Psoas muscle (tissue), 8 donors: ENCODE results near the gene SLC12A6. TPM values are rescaled to one million over a fixed set of nuclear protein-coding genes. Genes with fewer than 3 reads are reported as not detected.
"Not testable (repeated sequence)": the region's sequence is repeated elsewhere in the genome, so short reads cannot be mapped to it uniquely, and the experiment has no call there.

Experiments used
- ATAC-seq, 4 donors: fragments of 200-7000 bp; cut with Tn5 transposase; one replicate each; pipeline ENCODE4 v1.9.1; 2020; ENCODE audit warnings: moderate library complexity in 3 of 4, mild to moderate bottlenecking in 2 of 4
- DNase-seq, 2 donors: peaks; one replicate each; pipeline ENCODE4 v3.0.0-alpha.2; 2020
- H3K27ac ChIP-seq: fragments of 200-600 bp; one replicate; pipeline ENCODE4 v1.8.0; 2022
- H3K27me3 ChIP-seq, 3 donors: fragments of 200-600 bp in 1 of 3; one replicate each; pipeline versions ENCODE4 v1.6.1 to v1.8.0; 2013 to 2022; ENCODE audit warnings: low read length in 2 of 3, mild to moderate bottlenecking in 2 of 3, moderate library complexity in 1 of 3; ENCODE audit not compliant: insufficient read depth in 3 of 3
- H3K36me3 ChIP-seq, 2 donors: fragments of 200-600 bp in 1 of 2; one replicate each; pipeline versions ENCODE4 v1.6.1 to v1.8.0; 2013 to 2022; ENCODE audit warnings: low read depth in 1 of 2, mild to moderate bottlenecking in 1 of 2, moderate library complexity in 1 of 2; ENCODE audit not compliant: insufficient read depth in 1 of 2
- H3K4me1 ChIP-seq: fragments of 200-600 bp; one replicate; pipeline ENCODE4 v1.8.0; 2022
- H3K4me3 ChIP-seq: fragments of 200-600 bp; one replicate; pipeline ENCODE4 v1.8.0; 2022; ENCODE audit warnings: mild to moderate bottlenecking
- H3K9me3 ChIP-seq: fragments of 200-600 bp; one replicate; pipeline ENCODE4 v1.8.0; 2022
- WGBS, 3 donors: extraction: QIAGEN DNeasy Blood & Tissue Kit; methylation state at CpG; one replicate each; pipeline versions ENCODE4 v1.1.6 to v1.1.7; 2013; 5-methylcytosine and 5-hydroxymethylcytosine counted together
- intact Hi-C, 2 donors: fragments of 100-400 bp; cut with DNase I; formaldehyde crosslinking; loops; one replicate each; pipeline versions ENCODE4 v1.11.0 to v1.14.2; 2022
- polyA plus RNA-seq, 3 donors: library from polyadenylated mRNA; stranded (reverse); fragments of 200-250 nt; gene quantifications; one replicate each; pipeline ENCODE4 v1.2.3, GENCODE V29; 2013
- total RNA-seq, 4 donors: library from RNA; stranded (reverse); fragmentation: NEBNext Ultra II Directional in 2 of 4; extraction: Animal tissue kit (Norgen Biotek cat#: 25700) in 2 of 4; gene quantifications; one replicate each; pipeline versions ENCODE4 v1.2.1 to v1.2.4, GENCODE V29; 2021 to 2023
- TF ChIP-seq, protein P1 (sequence below): fragments of 200-600 bp; IDR thresholded peaks from one replicate; pipeline ENCODE4 v1.8.0; 2022; ENCODE audit warnings: antibody characterized with exemption
- donor health status: healthy with polysubstance abuse.
- donor health status: DM: no; HTN: no; CAD: no; lungs with moderate emphysema.
- donor health status: Bipolar disorder and iron deficiency.
- donor health status: healthy.
- donor health status: DM: yes; HTN: yes; CAD: no.
- donor health status: DM: no; HTN: no; CAD: no.
- donor health status: DM: no; HTN: no; CAD: no.
- donor health status: DM: yes; HTN: yes; CAD: no.

SLC12A6 gene
- total and polyA plus RNA-seq, 7 donors, result 2.3 to 22.1 (median 12.3) TPM

DNA sequence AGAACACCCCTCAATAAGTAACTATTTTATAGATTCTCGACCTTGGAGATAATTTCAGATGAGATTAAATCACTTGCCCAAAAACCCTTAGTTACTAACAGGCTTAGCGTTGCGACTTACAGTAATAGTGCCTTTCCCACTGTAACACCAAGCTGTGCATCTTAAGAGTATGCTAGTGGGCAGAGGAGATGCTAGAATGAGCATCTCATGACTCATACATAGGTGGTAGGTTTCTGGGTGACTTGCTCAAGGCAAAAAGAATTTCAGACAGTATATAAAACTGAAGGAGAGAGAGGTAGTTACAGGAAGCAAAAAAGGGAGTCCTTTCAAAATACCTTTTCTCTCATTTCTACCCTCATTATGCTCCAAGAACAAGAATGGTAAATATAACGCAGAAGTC, 131.6 kb downstream of the SLC12A6 start:
- DNase-seq (no peak), ATAC-seq (no peak)
- TF ChIP-seq, protein P1, sequence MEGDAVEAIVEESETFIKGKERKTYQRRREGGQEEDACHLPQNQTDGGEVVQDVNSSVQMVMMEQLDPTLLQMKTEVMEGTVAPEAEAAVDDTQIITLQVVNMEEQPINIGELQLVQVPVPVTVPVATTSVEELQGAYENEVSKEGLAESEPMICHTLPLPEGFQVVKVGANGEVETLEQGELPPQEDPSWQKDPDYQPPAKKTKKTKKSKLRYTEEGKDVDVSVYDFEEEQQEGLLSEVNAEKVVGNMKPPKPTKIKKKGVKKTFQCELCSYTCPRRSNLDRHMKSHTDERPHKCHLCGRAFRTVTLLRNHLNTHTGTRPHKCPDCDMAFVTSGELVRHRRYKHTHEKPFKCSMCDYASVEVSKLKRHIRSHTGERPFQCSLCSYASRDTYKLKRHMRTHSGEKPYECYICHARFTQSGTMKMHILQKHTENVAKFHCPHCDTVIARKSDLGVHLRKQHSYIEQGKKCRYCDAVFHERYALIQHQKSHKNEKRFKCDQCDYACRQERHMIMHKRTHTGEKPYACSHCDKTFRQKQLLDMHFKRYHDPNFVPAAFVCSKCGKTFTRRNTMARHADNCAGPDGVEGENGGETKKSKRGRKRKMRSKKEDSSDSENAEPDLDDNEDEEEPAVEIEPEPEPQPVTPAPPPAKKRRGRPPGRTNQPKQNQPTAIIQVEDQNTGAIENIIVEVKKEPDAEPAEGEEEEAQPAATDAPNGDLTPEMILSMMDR, result no peak
- Histone ChIP-seq H3K4me3 (no peak overlapping the region), H3K27ac (no peak overlapping the region), H3K27me3 (no peaks in the 10 kb centered on the region), H3K36me3 (no peaks in the 10 kb centered on the region), H3K4me1 (peaks cover 8% of the 10 kb centered on the region), H3K9me3 (no peaks in the 10 kb centered on the region)
- 93 to 97% (median 95%) methylated on average over 4 of the region's 4 CpGs for WGBS, 3 donors
- intact Hi-C loops, result no loop called here

DNA sequence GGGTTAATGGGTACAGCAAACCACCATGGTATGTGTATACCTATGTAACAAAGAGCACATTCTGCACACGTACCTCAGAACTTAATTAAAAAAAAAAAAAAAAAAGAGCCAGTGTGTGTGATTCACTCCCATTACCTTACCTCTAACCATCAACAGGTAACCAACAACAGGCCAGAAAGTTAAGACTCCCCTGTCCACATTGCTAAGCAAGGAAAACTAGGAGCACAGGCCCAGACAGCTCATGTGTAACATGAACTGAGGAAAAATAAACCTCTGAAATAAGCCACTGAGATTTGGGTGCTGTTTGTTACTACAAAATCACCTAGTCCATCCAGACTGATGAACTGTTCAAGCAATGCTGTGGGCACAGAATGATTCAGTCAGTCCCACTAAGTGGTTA, 133.6 kb downstream of the SLC12A6 start:
- no peak for DNase-seq
- no peak for ATAC-seq
- Histone ChIP-seq H3K4me1 (peaks cover 6% of the 10 kb centered on the region), H3K36me3 (no peaks in the 10 kb centered on the region), H3K27me3 (no peaks in the 10 kb centered on the region), H3K4me3 (no peak overlapping the region), H3K9me3 (no peaks in the 10 kb centered on the region), H3K27ac (no peak overlapping the region)
- TF ChIP-seq, protein P1, result no peak
- 93 to 100% (median 95%) methylated on average over 1 of the region's 1 CpG for WGBS, 3 donors
- intact Hi-C loops, result no loop called here

DNA sequence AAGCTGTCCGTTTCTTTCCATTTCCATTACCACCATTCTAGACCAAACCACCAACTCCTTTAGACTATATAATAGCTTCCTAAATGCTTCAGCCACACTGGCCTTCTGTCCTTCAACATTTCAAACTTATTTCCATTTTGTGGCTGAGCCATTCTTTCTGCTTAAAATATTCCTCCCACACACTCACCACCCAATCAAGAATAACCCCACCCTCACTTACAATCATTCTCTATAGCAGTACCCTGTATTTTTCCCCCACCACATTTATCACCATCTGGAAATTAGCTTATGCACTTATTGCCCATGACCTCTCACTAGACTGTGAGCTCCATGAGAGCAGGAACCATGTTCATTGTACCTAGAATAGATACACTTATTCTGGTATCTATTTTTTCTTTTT, 134.3 kb downstream of the SLC12A6 start:
- no peak overlapping the region for H3K4me3 ChIP-seq
- H3K27ac ChIP-seq, result no peak overlapping the region
- DNase-seq (no peak), ATAC-seq (no peak)
- H3K27me3 ChIP-seq, result no peaks in the 10 kb centered on the region
- H3K4me1 ChIP-seq, result no peaks in the 10 kb centered on the region
- no peaks in the 10 kb centered on the region for H3K36me3 ChIP-seq
- H3K9me3 ChIP-seq, result no peaks in the 10 kb centered on the region
- TF ChIP-seq, protein P1, result no peak
- 88 to 94% (median 93%) methylated on average over 1 of the region's 1 CpG for WGBS, 3 donors
- intact Hi-C loops, result no loop called here

DNA sequence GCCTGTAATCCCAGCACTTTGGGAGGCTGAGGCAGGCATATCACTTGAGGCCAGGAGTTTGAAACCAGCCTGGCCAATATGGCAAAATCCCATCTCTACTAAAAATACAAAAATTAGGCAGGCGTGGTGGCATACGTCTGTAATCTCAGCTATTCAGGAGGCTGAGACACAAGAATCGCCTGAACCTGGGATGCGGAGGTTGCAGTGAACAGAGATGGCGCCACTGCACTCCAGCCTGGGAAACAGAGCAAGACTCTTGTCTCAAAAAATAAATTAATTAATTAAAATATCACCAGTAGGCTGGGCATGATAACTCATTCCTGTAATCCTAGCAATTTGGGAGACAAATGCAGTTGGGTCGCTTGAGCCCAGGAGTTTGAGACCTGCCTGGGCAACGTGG, 144.3 kb downstream of the SLC12A6 start:
- intact Hi-C loops, H3K36me3 ChIP-seq, ATAC-seq, H3K9me3 ChIP-seq, H3K4me3 ChIP-seq, H3K27me3 ChIP-seq, H3K4me1 ChIP-seq, H3K27ac ChIP-seq, DNase-seq: not testable (repeated sequence)
- 82 to 97% (median 90%) methylated on average over 7 of the region's 7 CpGs for WGBS, 3 donors

DNA sequence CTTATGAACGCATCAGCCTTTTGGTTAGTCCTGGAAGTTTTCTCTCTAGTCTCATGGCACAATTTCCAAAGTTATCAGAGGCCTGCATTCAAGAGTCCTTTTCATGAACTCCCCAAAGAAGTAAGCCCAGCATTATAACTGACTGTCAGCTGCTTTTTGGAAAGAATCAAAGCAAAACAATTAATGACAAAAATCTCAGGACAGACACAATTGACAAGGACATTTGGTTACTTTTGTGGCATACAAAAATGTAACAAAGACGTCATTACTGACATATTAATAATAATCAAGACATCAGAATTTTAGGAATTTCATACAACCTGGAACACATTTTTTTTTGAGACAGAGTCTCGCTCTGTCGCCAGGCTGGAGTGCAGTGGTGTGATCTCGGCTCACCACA, 148.9 kb downstream of the SLC12A6 start:
- ATAC-seq, result no peak
- Histone ChIP-seq H3K36me3 (no peaks in the 10 kb centered on the region), H3K4me1 (peaks cover 6% of the 10 kb centered on the region), H3K27me3 (no peaks in the 10 kb centered on the region), H3K9me3 (no peaks in the 10 kb centered on the region), H3K4me3 (no peak overlapping the region), H3K27ac (no peak overlapping the region)
- DNase-seq, result no peak
- intact Hi-C loops, result no loop called here
- TF ChIP-seq, protein P1, result no peak
- 77 to 80% (median 78%) methylated on average over 5 of the region's 5 CpGs for WGBS, 3 donors
